ENCODE measurements around the gene TMC8.

TMC8 gene

DNA sequence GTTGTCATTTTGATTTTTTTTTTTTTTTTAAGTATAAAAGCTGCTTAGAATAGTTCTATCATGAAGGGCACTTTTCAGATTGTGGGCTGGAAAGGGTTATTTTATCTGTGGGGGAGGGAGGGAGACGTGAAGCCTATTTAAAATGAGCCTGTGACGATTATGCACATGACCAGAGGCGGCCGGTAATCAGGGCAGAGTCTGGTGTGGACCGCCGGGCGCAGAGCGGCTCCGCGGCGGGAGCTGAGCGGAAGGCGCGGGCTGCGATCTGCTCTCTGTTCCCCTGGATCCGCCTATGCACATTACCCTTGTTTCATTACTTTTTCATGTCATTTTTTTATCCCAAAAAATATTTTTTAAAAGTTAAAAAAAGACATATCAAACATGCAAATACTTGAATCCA lies 25.5 kb upstream of the TMC8 start:
- in situ Hi-C loops (cut with MboI; ENCODE audit: low sequenced_read_pairs, unreplicated experiment): no loop called here
- TF ChIP-seq, protein P1, sequence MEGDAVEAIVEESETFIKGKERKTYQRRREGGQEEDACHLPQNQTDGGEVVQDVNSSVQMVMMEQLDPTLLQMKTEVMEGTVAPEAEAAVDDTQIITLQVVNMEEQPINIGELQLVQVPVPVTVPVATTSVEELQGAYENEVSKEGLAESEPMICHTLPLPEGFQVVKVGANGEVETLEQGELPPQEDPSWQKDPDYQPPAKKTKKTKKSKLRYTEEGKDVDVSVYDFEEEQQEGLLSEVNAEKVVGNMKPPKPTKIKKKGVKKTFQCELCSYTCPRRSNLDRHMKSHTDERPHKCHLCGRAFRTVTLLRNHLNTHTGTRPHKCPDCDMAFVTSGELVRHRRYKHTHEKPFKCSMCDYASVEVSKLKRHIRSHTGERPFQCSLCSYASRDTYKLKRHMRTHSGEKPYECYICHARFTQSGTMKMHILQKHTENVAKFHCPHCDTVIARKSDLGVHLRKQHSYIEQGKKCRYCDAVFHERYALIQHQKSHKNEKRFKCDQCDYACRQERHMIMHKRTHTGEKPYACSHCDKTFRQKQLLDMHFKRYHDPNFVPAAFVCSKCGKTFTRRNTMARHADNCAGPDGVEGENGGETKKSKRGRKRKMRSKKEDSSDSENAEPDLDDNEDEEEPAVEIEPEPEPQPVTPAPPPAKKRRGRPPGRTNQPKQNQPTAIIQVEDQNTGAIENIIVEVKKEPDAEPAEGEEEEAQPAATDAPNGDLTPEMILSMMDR (IDR thresholded peaks at IDR 0.05; ENCODE audit: borderline replicate concordance, control extremely low read depth, extremely low read depth, insufficient read depth, missing control alignments): no peak

DNA sequence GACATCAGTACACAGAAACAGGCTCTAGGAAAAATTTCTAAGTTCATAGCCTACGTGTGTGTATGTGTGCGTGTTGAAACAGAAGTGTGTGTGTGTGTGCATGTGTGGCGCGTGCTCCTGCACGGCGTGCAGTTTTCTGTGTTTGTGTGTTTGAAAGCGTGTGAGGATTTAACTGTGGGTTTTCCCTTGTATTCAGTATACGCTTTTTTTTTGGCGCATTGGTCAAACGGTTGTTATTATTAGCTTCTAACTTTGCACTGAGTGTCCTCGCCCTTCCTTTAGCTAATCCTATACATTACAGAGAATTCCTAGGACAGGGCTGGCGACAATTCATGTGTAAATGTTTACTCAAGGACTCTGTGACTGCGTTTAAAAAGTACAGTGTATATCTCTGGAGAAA lies 25.0 kb upstream of the TMC8 start:
- TF ChIP-seq, protein P1 (IDR thresholded peaks at IDR 0.05; ENCODE audit: borderline replicate concordance, control extremely low read depth, extremely low read depth, insufficient read depth, missing control alignments): no peak
- in situ Hi-C loops (cut with MboI; ENCODE audit: low sequenced_read_pairs, unreplicated experiment): no loop called here
- DNase-seq (ENCODE audit: low spot score): no peak

More for the DNA sequence above, 25.5 kb upstream of the TMC8 start:
- DNase-seq (ENCODE audit: low spot score): no peak

DNA sequence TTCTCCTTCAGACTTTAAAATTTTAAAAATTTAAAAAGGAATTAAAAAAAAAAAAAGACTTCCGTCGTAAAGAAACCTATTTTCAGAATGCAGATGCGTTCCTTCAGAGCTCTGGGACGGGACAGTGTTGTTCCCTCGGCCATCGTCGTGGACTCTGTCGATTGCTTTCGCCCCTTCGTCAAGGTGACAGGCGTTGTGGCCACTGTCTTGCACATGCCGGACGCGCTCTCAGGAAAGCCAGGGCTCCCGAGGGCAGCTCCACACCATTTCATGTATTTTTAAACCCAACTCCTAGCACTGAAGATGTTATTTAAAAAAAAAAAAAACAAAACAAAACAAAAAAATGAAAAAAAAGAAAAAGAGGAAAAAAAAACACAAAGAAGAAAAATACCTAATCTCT lies 24.4 kb upstream of the TMC8 start:
- in situ Hi-C loops (cut with MboI; ENCODE audit: low sequenced_read_pairs, unreplicated experiment): no loop called here
- TF ChIP-seq, protein P1 (IDR thresholded peaks at IDR 0.05; ENCODE audit: borderline replicate concordance, control extremely low read depth, extremely low read depth, insufficient read depth, missing control alignments): no peak

DNA sequence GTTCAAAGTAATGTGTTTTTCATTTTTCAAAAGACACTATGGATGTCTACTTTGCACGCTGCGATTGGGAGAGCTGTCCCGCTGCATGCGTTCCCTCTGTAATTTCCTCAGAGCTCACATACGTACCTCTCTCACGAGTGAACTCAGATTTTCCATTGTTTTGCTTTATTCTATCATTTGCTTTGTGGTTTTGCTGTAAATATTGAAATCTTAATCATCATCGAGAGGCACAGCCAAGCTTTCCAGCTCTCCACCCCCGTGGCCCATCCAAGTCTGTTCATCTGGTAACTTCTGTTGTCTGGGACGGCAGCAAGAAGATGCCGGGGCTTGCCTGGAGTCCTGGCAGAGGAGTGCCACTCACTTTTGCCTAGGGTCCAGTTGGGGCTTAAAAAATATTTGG lies 23.1 kb upstream of the TMC8 start:
- DNase-seq (ENCODE audit: low spot score): no peak
- in situ Hi-C loops (cut with MboI; ENCODE audit: low sequenced_read_pairs, unreplicated experiment): no loop called here
- TF ChIP-seq, protein P1 (IDR thresholded peaks at IDR 0.05; ENCODE audit: borderline replicate concordance, control extremely low read depth, extremely low read depth, insufficient read depth, missing control alignments): no peak

More for the DNA sequence above, 24.4 kb upstream of the TMC8 start:
- no peak for DNase-seq (ENCODE audit: low spot score)

DNA sequence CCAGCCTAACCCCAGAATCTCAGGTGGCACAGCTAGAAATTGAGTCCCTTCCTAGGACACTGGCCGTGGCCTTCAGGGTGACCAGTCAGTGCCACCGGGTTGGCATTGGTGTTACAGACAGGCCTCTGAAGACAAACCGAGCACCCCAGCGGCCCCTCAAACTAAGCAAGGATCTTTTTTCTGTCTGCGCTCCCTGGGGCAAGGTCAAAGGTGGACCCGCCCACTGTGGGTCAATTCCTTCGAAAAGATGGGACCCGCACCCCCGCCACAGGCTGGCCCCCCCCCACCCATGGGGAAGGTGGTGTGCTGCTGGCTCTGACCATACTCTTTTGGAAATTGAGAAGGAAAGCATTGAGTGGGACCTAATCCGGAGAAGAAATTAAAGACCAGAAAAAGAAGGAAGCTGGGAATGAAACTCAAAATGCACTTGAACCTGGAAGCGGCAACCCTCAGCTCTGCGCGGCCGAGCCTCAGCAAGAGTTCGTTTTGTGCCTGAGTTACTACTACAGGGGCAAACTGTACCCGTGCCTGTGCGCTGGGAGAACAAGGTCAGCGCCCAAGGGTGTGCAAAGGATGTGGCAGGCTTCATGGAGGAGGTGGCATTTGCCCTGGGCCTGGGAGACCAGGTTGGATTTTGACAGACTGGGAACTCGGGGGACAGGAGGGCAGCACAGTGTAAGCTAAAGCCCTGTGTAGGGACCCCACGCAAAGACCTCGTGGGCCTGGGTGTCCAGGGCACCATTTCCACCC lies 22.4 kb upstream of the TMC8 start:
- in situ Hi-C loops (cut with MboI; ENCODE audit: low sequenced_read_pairs, unreplicated experiment): no loop called here
- DNase-seq (ENCODE audit: low spot score): no peak
- TF ChIP-seq, protein P1 (IDR thresholded peaks at IDR 0.05; ENCODE audit: borderline replicate concordance, control extremely low read depth, extremely low read depth, insufficient read depth, missing control alignments): no peak

DNA sequence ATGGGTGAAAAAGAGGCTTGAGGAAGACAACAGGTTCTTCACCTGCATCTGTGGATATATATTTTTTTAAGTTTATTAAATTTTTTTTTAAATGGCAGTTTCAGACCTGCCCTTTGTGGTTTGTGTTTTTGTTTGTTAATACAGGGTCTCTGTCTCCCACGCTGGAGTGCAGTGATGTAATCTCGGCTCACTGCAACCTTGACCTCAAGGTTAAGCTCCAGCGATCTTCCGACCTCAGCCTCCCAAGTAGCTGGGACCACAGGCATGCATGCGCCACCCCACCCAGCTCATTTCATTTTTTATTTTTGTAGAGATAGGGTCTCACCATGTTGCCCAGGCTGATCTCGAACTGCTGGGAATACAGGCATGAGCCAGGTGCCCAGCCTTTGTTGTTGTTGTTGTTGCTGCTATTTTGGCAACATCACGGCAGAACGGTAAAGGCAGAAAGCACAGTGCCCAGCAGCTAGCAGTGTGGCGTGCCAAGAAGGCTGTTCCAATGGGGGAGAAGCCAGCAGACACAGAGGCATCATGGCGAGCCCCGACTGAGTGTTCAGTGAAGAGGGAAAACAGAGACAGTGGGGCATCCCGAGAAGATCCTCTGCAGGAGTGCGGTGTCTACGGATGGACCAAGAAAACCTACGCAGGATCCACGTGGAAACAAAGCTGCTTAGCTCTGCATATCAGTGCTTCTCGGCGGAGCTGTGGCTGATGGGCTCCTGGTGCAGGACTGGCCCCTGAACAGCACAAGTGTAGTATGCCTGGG lies 21.7 kb upstream of the TMC8 start:
- DNase-seq (ENCODE audit: low spot score): no peak
- TF ChIP-seq, protein P1 (IDR thresholded peaks at IDR 0.05; ENCODE audit: borderline replicate concordance, control extremely low read depth, extremely low read depth, insufficient read depth, missing control alignments): no peak
- in situ Hi-C loops (cut with MboI; ENCODE audit: low sequenced_read_pairs, unreplicated experiment): no loop called here

Measured in GM13976 (cell line).